ENCODE data around the gene HRH2. TPM values are rescaled to one million over a fixed set of nuclear protein-coding genes. Genes with fewer than 3 reads are reported as not detected.

Gene HRH2
- polyA plus RNA-seq, 6 donors from 2014 or later: not detected

DNA sequence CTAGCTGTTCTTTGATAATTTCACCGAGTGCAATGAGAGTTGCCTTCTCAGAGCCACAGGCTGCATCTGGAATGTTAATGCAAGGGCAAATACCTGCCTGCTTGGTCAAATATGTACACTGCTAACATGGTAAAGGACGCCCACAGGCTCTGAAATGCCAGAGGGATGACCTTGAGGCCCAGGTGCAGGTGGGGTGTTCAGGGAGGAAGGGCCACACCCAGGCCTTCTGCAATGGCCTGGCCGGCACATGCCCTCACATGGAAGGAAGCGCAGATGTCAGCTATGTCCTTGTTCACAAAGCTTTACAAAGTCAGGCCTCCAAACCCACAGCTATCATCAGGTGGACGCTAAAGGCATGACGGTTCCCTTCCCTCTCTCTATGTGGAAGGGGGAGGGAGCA is 48.6 kb downstream of the HRH2 start:
- Mint-ChIP-seq H3K4me1 (no peaks in the 10 kb centered on the region), H3K27ac (no peak overlapping the region), H3K9me3 (peaks cover 0 to 33% (median 7%) of the 10 kb centered on the region in 7 donors), H3K4me3 (no peak overlapping the region), H3K27me3 (peaks cover 0 to 25% (median 0%) of the 10 kb centered on the region in 3 donors), H3K36me3 (peaks cover 0 to 8% of the 10 kb centered on the region in 2 donors)
- DNase-seq: no peak
- no peak for ATAC-seq (ENCODE audit: low read depth in 2 of 2)

DNA sequence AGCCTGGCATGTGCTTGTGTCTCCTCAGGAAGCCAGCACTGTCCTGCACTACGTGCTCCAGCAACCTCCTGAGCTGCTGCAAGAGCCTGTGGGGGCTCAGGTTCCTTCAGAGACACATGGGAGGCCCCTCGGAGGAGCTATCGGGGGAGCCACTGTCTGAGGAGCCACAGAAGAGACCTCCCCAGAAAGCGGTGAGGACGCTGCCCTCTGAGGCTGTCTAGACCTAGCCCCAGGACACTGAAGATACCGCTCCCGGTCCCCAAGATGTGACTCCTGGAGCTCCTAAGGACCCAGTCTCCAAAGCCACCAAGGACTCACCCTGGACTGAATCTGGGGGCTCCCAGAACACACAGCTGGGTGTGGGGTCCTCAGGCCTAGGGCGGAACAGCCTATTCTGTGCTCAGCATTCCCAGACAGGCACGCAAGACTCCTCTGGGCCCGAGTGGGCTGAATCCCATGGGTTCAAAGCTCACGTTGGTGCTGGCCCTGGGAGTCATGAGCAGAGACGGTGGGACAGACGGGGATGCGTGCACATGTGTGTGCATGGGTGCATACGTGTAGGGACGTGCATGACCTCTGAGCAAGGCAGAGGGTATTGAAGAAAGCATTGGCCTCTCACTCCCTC is 50.0 kb downstream of the HRH2 start:
- Mint-ChIP-seq H3K36me3 (no peaks in the 10 kb centered on the region), H3K27ac (peak overlapping the region in 1 of 6 donors; percentile 56), H3K4me1 (no peaks in the 10 kb centered on the region), H3K27me3 (peaks cover 0 to 32% (median 0%) of the 10 kb centered on the region in 3 donors), H3K4me3 (no peak overlapping the region), H3K9me3 (peaks cover 0 to 29% (median 4%) of the 10 kb centered on the region in 7 donors)
- ATAC-seq (ENCODE audit: low read depth in 2 of 2) (no peak), DNase-seq (no peak)

DNA sequence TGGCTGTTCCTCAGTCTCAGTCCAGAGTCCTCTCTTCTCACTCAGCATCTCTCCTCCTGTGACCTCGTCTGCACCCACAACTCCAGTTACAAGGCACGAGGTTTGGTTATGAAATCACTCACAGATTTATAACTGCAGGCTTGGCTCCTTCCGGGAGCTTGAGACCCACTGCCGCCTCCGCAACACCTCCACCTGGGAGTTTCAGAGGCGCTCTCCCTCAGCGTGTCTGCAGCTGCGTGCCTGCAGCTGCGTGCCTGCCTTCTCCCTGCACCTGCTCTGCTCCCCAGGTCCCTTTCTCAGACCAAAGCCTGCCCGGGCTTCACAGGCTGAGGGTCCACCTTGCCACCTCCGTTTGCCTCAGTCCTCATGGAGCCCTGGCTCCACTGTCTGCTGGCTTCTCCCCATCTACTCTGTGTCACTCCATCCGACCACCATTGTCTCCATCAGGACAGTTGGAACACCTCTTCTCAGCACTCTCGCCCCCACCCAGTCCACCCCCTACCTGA is 51.5 kb downstream of the HRH2 start:
- Mint-ChIP-seq H3K4me1 (no peaks in the 10 kb centered on the region), H3K36me3 (peaks cover 0 to under 1% of the 10 kb centered on the region in 2 donors), H3K27me3 (peaks cover 1 to 33% (median 4%) of the 10 kb centered on the region in 3 donors), H3K4me3 (no peak overlapping the region), H3K27ac (peak overlapping the region in 1 of 6 donors; percentile 72), H3K9me3 (peaks cover 0 to 14% (median 3%) of the 10 kb centered on the region in 7 donors)
- ATAC-seq (ENCODE audit: low read depth in 2 of 2) (no peak), DNase-seq (no peak)

DNA sequence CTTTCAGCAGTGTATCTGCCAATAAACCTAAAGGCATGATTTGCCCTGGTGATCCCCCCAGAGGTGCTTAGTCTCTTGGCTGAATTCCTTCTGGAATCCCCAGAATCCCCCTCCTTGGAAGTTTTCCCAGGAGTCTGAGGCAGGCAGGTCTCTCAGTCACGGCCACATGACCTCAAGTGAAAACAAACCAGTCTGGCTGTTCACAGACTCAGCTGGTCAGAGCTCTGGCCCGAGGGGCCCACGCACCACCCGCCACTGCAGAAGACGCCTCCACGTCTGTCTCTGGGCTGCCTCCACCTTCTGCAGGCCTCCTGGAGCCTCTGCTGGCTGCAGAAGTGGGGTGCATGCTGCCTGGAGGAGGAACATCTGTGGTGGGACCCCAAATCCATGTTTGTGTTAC is 52.5 kb downstream of the HRH2 start:
- no peaks in the 10 kb centered on the region for H3K4me1 Mint-ChIP-seq
- DNase-seq: no peak
- H3K36me3 Mint-ChIP-seq: peaks cover 0 to 7% of the 10 kb centered on the region in 2 donors
- H3K27me3 Mint-ChIP-seq: peaks cover 8 to 41% (median 9%) of the 10 kb centered on the region in 3 donors
- no peak for ATAC-seq (ENCODE audit: low read depth in 2 of 2)
- peaks cover 0 to 13% (median under 1%) of the 10 kb centered on the region in 7 donors for H3K9me3 Mint-ChIP-seq
- H3K27ac Mint-ChIP-seq: no peak overlapping the region
- H3K4me3 Mint-ChIP-seq: no peak overlapping the region

DNA sequence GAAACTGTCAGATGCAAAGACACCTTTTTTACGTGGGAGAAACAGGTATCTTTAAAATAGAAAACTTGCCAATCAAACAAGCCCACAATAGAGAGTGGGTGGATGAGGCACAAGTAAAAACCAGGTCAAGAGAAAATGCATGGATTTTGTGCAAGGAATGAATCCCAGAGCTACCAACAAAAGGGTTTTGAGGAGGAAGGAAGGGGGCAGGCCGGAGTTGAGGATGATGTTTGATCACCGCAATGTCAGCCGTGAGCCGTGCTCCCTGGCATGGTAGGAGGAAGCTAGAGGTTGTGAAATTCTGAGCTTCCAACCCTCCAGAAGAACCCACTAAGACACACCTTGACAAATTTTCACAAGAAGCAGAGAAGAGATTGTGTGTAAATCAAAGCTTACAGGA is 53.2 kb downstream of the HRH2 start:
- DNase-seq (no peak), ATAC-seq (ENCODE audit: low read depth in 2 of 2) (no peak)
- Mint-ChIP-seq H3K4me3 (no peak overlapping the region), H3K27ac (no peak overlapping the region), H3K36me3 (peaks cover 0 to 7% of the 10 kb centered on the region in 2 donors), H3K27me3 (peaks cover 8 to 41% (median 10%) of the 10 kb centered on the region in 3 donors), H3K4me1 (no peaks in the 10 kb centered on the region), H3K9me3 (peaks cover 0 to 13% (median 5%) of the 10 kb centered on the region in 7 donors)

DNA sequence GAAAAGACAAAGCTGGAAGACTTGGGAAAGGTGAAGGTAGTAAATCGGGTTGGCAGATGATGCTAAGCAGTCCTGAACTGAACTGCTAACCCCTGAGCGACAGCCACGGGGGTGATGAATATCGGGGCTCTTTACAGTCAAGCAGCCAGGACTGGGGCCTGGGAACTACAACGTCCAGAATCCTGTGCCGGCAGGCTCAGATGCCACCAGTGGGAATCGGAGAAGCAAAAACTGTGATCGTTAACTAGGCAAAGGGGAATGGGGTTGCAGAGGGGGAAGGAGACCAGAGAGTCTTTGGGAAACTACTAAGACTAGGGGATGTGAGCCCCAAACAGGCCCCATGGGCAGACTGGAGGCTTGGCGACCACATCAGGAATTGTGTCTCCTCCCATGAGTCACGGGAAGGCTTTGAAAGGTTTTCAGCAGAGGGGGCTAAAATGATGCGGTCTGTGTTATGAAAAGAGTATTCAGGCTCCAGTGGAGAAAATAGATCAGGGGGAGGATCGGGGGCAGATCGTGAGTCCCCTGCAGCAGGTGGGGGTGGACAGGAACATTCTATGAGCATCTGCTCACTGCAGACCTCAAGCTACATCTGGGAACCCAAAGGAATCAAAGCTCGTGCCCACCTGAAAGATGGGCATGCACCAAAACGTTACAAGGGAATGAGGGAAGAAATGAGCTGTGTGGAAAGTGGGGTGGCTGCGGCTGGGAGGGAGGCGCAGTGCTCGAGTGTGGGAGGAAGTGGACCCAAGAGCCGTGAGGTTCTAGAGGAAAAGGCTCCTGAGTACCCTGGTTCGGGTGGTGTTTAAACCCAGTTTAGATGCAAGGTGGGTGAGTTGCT is 53.8 kb downstream of the HRH2 start:
- H3K27me3 Mint-ChIP-seq: peaks cover 13 to 47% (median 14%) of the 10 kb centered on the region in 3 donors
- ATAC-seq (ENCODE audit: low read depth in 2 of 2) (no peak), DNase-seq (no peak)
- H3K4me1 Mint-ChIP-seq: no peaks in the 10 kb centered on the region
- peaks cover 0 to 13% of the 10 kb centered on the region in 2 donors for H3K36me3 Mint-ChIP-seq
- H3K9me3 Mint-ChIP-seq: peaks cover 6 to 18% (median 12%) of the 10 kb centered on the region in 7 donors
- H3K4me3 Mint-ChIP-seq: no peak overlapping the region
- peak overlapping the region in 1 of 6 donors; percentile 65 for H3K27ac Mint-ChIP-seq

DNA sequence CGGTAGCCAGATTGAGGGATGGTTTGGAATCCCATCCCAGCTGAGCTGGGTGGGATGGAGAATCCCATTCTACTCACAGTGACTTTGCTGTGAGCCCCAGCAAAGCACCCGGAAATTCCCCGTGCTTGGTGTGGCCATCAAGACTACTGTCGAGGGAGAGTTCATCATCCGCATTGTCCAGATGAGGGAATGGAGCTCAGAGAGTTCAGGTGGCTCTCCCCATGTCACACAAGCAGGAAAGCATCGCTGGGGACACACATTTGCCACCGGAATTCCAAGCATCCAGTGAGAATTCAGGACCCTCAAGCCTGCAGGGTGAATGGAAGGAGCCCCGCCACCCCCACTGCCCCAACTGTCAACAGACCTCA is 54.4 kb downstream of the HRH2 start:
- Mint-ChIP-seq H3K9me3 (peaks cover 9 to 24% (median 18%) of the 10 kb centered on the region in 7 donors), H3K36me3 (peaks cover 0 to 16% of the 10 kb centered on the region in 2 donors), H3K4me1 (no peaks in the 10 kb centered on the region), H3K27ac (no peak overlapping the region), H3K27me3 (peaks cover 17 to 49% (median 17%) of the 10 kb centered on the region in 3 donors), H3K4me3 (no peak overlapping the region)
- ATAC-seq (ENCODE audit: low read depth in 2 of 2) (no peak), DNase-seq (no peak)

DNA sequence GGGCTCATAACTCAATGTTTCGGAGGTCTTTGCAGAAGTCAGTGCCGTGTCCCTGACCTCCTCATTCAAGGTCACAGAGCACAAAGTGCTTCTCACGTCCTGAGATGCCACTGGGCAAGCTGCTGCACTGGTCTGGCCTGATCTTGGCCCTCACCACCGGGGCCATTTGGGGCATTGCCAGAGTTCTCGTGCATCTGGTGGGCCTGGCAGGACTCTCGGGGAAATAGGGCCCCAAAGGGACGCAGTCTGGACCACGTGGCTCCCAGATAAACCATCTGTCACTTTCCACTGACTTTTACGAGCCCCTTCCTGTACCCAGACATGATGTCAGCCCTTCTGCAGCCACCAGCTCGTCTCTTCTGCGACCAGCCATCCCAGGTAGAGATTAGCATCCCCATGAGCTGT is 54.8 kb downstream of the HRH2 start:
- peaks cover 0 to 16% of the 10 kb centered on the region in 2 donors for H3K36me3 Mint-ChIP-seq
- no peak overlapping the region for H3K4me3 Mint-ChIP-seq
- H3K27ac Mint-ChIP-seq: no peak overlapping the region
- no peaks in the 10 kb centered on the region for H3K4me1 Mint-ChIP-seq
- peaks cover 9 to 27% (median 18%) of the 10 kb centered on the region in 7 donors for H3K9me3 Mint-ChIP-seq
- H3K27me3 Mint-ChIP-seq: peaks cover 17 to 49% (median 17%) of the 10 kb centered on the region in 3 donors
- DNase-seq: no peak
- ATAC-seq (ENCODE audit: low read depth in 2 of 2): no peak

DNA sequence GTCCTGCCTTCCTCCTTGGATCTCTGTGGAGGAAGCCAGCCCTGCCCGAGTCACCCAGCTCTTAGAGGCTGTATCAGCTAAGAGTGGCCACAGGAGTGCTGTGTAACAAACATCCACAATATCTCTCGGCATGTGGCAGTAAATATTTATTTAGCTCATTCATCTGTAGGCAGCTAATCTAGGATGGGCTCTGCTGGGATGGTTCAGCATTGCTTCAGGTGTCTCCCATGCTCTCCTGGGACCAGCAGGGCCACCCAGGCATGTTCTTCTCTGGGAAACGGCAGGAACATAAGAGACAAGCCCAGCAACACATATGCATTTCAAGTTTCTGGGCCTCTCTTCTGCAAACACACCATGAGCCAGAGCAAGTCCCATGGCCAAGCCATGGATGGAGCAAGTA is 56.1 kb downstream of the HRH2 start:
- Mint-ChIP-seq H3K36me3 (peaks cover 0 to 16% of the 10 kb centered on the region in 2 donors), H3K27ac (no peak overlapping the region), H3K27me3 (peaks cover 22 to 55% (median 29%) of the 10 kb centered on the region in 3 donors), H3K9me3 (peaks cover 9 to 38% (median 20%) of the 10 kb centered on the region in 7 donors), H3K4me1 (no peaks in the 10 kb centered on the region), H3K4me3 (no peak overlapping the region)
- ATAC-seq (ENCODE audit: low read depth in 2 of 2): no peak
- DNase-seq: no peak

DNA sequence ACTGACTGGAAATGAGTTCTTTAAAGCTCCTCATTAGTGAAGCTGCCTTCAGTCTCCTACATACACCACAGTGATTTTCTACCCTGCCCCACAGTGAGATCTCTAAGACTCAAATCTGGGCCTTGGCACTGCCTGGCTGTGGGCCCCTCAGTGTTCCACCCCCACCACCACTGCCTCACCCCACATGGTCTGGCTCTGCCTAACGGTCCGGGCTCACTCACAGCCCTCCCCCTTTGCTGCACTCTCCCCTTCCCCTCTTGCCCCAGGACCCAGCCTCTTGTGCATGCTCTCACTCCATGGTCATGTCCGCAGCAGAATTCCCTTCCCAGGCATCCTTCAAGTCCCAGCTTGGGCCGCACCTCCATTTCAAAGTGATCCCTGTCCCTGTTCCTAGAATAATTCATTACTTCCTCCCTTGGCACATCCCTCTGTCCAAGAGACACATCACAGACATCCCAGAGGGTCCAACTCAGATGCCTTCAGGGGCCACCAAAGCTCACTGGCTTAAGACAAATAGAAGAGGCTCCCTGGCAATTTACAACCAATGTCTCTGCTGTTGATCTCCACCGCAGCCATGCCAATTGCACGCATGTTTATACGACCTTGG is 56.7 kb downstream of the HRH2 start:
- Mint-ChIP-seq H3K36me3 (peaks cover 0 to 16% of the 10 kb centered on the region in 2 donors), H3K4me1 (no peaks in the 10 kb centered on the region), H3K9me3 (peaks cover 9 to 38% (median 20%) of the 10 kb centered on the region in 7 donors), H3K4me3 (no peak overlapping the region), H3K27ac (no peak overlapping the region), H3K27me3 (peaks cover 22 to 48% (median 30%) of the 10 kb centered on the region in 3 donors)
- DNase-seq: no peak
- ATAC-seq (ENCODE audit: low read depth in 2 of 2): no peak

DNA sequence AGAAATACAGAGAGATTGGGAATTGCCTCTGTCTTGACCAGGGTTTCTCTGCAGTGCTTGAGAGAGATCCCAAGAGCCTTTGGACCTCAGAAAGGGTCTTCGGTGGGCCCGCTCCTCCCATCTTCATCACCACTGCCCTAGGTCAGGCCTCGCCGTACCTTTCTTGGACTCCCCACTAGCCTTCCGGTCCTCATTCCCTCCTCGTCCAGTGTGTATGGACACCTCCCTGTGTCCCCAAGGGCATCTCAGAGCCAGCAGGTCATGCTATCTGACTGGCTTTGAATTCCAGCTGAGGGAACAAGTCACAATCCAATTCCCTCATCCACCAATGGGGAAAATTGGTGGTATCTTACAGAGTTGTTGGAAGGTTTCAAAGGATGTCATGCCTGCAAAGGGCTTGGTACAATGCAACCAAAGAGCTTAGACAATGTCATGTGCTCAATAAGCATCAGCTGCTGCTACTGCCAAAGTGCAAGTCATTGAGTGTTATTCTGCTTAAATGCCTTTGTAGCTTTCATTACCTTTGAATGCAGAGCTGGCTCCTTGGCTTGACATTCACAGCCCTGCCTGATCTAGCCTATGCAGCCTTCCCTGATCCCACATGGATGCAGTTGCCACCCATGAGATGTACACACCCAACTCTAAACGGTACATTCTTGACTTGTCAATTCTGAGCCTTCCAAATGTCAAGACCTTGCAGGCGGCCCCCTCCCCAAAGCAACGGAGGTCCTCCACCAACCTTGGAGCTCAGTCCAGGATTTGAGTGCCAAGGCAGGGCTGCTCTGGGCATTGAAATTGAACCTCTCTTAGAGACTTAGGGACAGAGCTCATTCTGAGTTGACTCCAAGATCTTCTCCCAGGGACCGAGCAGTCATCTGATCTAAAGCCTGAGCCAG is 58.0 kb downstream of the HRH2 start:
- no peak for DNase-seq
- ATAC-seq (ENCODE audit: low read depth in 2 of 2): no peak
- H3K9me3 Mint-ChIP-seq: peaks cover 9 to 38% (median 20%) of the 10 kb centered on the region in 7 donors
- H3K4me3 Mint-ChIP-seq: peak overlapping the region in 1 of 8 donors; percentile 53
- no peaks in the 10 kb centered on the region for H3K4me1 Mint-ChIP-seq
- H3K27ac Mint-ChIP-seq: no peak overlapping the region
- H3K27me3 Mint-ChIP-seq: peaks cover 22 to 38% (median 34%) of the 10 kb centered on the region in 3 donors
- H3K36me3 Mint-ChIP-seq: peaks cover 0 to 16% of the 10 kb centered on the region in 2 donors

DNA sequence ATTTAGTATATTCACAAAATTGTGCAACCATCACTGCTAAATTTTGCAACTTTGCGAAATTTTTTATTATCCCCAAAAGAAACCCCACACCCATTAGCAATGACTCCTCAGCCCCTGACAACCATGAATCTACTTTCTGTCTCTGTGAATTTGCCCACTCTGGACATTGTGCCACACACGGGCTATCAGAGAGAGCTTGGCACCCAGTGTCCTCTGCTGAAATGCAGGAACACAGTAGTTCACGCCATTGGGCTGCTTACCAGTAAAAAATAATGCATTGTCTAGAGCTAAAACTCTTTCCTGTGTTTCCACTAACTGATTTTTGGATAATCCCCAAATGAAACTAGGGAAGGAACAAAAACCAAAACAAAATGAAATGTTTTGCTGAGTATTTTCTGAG is 60.0 kb downstream of the HRH2 start:
- no peak overlapping the region for H3K4me3 Mint-ChIP-seq
- H3K27ac Mint-ChIP-seq: no peak overlapping the region

More for the DNA sequence above, 60.0 kb downstream of the HRH2 start:
- H3K36me3 Mint-ChIP-seq: peaks cover 0 to 16% of the 10 kb centered on the region in 2 donors
- DNase-seq (no peak), ATAC-seq (ENCODE audit: low read depth in 2 of 2) (no peak)
- H3K27me3 Mint-ChIP-seq: peaks cover 22 to 34% (median 25%) of the 10 kb centered on the region in 3 donors
- H3K4me1 Mint-ChIP-seq: no peaks in the 10 kb centered on the region
- peaks cover 9 to 31% (median 22%) of the 10 kb centered on the region in 7 donors for H3K9me3 Mint-ChIP-seq
